Keratinocyte (primary cell): ENCODE data around the gene FRMPD1.

Experiments used
- CTCF ChIP-seq, 3 experiments: IDR thresholded peaks in 1 of 3; conservative IDR thresholded peaks in 1 of 3; optimal IDR thresholded peaks in 1 of 3; 2 replicates in 2 of 3; 3 replicates in 1 of 3; pipeline versions ENCODE3 to v1.5.1; 2011; ENCODE audit warnings: low read length in 3 of 3, mild to moderate bottlenecking in 3 of 3, moderate library complexity in 2 of 3, control low read depth in 1 of 3, inconsistent platforms in 1 of 3; ENCODE audit not compliant: insufficient read depth in 2 of 3; ENCODE audit errors: extremely low read depth in 1 of 3
- EZH2 ChIP-seq: IDR thresholded peaks from one replicate; pipeline ENCODE4 v1.6.1; 2012; ENCODE audit warnings: inconsistent platforms, mild to moderate bottlenecking, low read length, moderate library complexity

- TF ChIP-seq CTCF (optimal IDR thresholded peaks at IDR 0.05 in 1 of 3, IDR thresholded peaks at IDR 0.05 in 1 of 3, conservative IDR thresholded peaks at IDR 0.05 in 1 of 3; ENCODE audit: extremely low read depth in 1 of 3, insufficient read depth in 2 of 3, low read length in 3 of 3) (no peak), EZH2 (no peak)
These were observed 95.2 kb downstream of the FRMPD1 start for GRCh38 chr9:37745970-37746369.
